ENCODE data around the gene SNX13.
"Not testable (repeated sequence)": the region's sequence is repeated elsewhere in the genome, so short reads cannot be mapped to it uniquely, and the experiment has no call there.

Gene SNX13

GRCh38 chr7:17912050-17912449 is 28.2 kb downstream of the SNX13 start:
- no peak for DNase-seq (ENCODE audit: low read depth in 2 of 2)

- no peak for DNase-seq (ENCODE audit: low read depth in 2 of 2)
Measured at GRCh38 chr7:17910377-17910776, 29.9 kb downstream of the SNX13 start.

- not testable (repeated sequence) for DNase-seq (ENCODE audit: low read depth in 2 of 2)
Measured at GRCh38 chr7:17909310-17909709, 31.0 kb downstream of the SNX13 start.

GRCh38 chr7:17907014-17907413 is 33.3 kb downstream of the SNX13 start:
- DNase-seq (ENCODE audit: low read depth in 2 of 2), result no peak

- no peak for DNase-seq (ENCODE audit: low read depth in 2 of 2)
Measured at GRCh38 chr7:17903337-17903736, 37.0 kb downstream of the SNX13 start.

- no peak for DNase-seq (ENCODE audit: low read depth in 2 of 2)
Measured at GRCh38 chr7:17902599-17902998, 37.7 kb downstream of the SNX13 start.

GRCh38 chr7:17900464-17900863 is 39.8 kb downstream of the SNX13 start:
- DNase-seq (ENCODE audit: low read depth in 2 of 2), result no peak

- DNase-seq (ENCODE audit: low read depth in 2 of 2), result no peak
Measured at GRCh38 chr7:17898111-17898510, 42.2 kb downstream of the SNX13 start.

- no peak for DNase-seq (ENCODE audit: low read depth in 2 of 2)
Measured at GRCh38 chr7:17887286-17887685, 53.0 kb downstream of the SNX13 start.

GRCh38 chr7:17882685-17883084 is 57.6 kb downstream of the SNX13 start:
- no peak for DNase-seq (ENCODE audit: low read depth in 2 of 2)

GRCh38 chr7:17879075-17879661 is 61.1 kb downstream of the SNX13 start:
- no peak for DNase-seq (ENCODE audit: low read depth in 2 of 2)

- DNase-seq (ENCODE audit: low read depth in 2 of 2), result no peak
Measured at GRCh38 chr7:17878627-17879026, 61.7 kb downstream of the SNX13 start.

GRCh38 chr7:17871815-17872533 is 68.3 kb downstream of the SNX13 start:
- DNase-seq (ENCODE audit: low read depth in 2 of 2), result no peak

- no peak for DNase-seq (ENCODE audit: low read depth in 2 of 2)
Measured at GRCh38 chr7:17870406-17870805, 69.9 kb downstream of the SNX13 start.

GRCh38 chr7:17863809-17864143 is 76.5 kb downstream of the SNX13 start:
- DNase-seq (ENCODE audit: low read depth in 2 of 2), result no peak

GRCh38 chr7:17863095-17863808 is 77.0 kb downstream of the SNX13 start:
- DNase-seq (ENCODE audit: low read depth in 2 of 2), result no peak

- DNase-seq (ENCODE audit: low read depth in 2 of 2), result no peak
Measured at GRCh38 chr7:17856251-17856650, 84.0 kb downstream of the SNX13 start.

GRCh38 chr7:17855202-17855601 is 85.1 kb downstream of the SNX13 start:
- no peak for DNase-seq (ENCODE audit: low read depth in 2 of 2)

- no peak for DNase-seq (ENCODE audit: low read depth in 2 of 2)
Measured at GRCh38 chr7:17854261-17855047, 85.8 kb downstream of the SNX13 start.

GRCh38 chr7:17852361-17852760 is 87.9 kb downstream of the SNX13 start:
- no peak for DNase-seq (ENCODE audit: low read depth in 2 of 2)

- DNase-seq (ENCODE audit: low read depth in 2 of 2), result no peak
Measured at GRCh38 chr7:17849504-17849903, 90.8 kb downstream of the SNX13 start.

GRCh38 chr7:17848516-17848915 is 91.8 kb downstream of the SNX13 start:
- no peak for DNase-seq (ENCODE audit: low read depth in 2 of 2)
